ENCODE results near the gene PRCC. TPM values are rescaled to one million over a fixed set of nuclear protein-coding genes. Genes with fewer than 3 reads are reported as not detected.

Gene PRCC
- total RNA-seq, 2 donors from 2014 or later = 22.9 to 34.5 TPM

DNA sequence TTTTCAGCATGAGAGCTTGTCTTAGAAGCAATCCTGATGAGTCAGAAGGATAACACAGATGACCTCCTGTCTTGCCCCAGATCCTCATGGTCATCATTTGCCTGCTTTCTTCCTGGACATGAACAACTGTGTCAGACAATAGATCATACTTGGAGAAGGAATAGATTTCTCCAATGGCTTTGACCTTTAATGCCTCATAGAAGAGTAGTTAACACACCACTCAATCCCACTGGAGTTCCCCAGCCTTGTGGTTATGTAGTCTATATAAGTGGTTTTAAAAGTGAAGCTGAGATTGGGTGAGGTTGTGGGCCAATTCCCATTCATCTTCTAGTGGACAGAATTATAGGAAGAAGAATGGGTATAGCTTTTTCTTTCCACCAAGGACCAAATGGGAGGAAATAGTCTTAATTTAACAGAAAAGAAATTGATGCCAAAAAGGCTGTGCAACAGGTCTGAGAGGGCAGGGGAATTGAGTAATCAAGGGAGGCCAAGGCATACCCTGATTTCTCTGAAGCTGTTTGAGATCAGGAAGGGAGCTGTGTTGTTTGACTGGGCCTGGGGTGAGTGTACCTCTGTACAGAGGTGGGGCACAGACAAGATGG is 14.4 kb downstream of the PRCC start:
- DNase-seq (ENCODE audit: low spot score) (no peak), ATAC-seq (ENCODE audit: insufficient number of reproducible peaks, low FRiP score, low read depth) (no peak)
- peaks cover 3 to 24% of the 10 kb centered on the region in 2 donors for H3K4me1 ChIP-seq (ENCODE audit: control insufficient read depth in 1 of 2, low read depth in 2 of 2)
- H3K36me3 ChIP-seq = peaks cover 29% of the 10 kb centered on the region
- H3K27ac ChIP-seq = no peak overlapping the region
- no peaks in the 10 kb centered on the region for H3K9me3 ChIP-seq
- no peak overlapping the region for H3K4me3 ChIP-seq
- TF ChIP-seq CTCF (IDR thresholded peaks at IDR 0.05) = no peak
- no peaks in the 10 kb centered on the region for H3K27me3 ChIP-seq (replicated peaks; ENCODE audit: insufficient read depth)

DNA sequence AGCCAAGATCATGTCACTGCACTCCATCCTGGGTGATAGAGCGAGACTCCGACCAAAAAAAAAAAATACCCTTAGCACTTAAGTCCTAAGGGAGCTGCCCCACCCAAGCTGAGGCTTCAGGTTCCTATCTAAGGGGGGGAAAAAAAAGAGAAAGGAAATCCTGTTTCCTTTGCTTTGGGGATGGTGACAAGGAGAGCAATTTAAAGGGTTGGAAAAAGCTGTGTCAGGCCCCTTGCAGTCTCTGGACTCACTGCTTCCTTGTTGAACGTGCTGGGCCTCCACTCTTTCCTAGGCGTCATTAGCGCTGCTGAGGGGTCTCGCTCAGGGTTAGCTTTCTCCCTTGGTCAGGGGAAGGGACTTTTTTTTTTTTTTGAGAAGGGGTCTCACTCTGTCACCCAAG is 18.1 kb downstream of the PRCC start:
- no peaks in the 10 kb centered on the region for H3K9me3 ChIP-seq
- H3K27ac ChIP-seq = no peak overlapping the region
- ATAC-seq (ENCODE audit: insufficient number of reproducible peaks, low FRiP score, low read depth) = no peak
- H3K27me3 ChIP-seq (replicated peaks; ENCODE audit: insufficient read depth) = no peaks in the 10 kb centered on the region
- TF ChIP-seq CTCF (IDR thresholded peaks at IDR 0.05) = no peak
- H3K4me3 ChIP-seq = no peak overlapping the region
- no peak for DNase-seq (ENCODE audit: low spot score)
- peaks cover 36% of the 10 kb centered on the region for H3K36me3 ChIP-seq
- peaks cover 0 to 12% of the 10 kb centered on the region in 2 donors for H3K4me1 ChIP-seq (ENCODE audit: control insufficient read depth in 1 of 2, low read depth in 2 of 2)

DNA sequence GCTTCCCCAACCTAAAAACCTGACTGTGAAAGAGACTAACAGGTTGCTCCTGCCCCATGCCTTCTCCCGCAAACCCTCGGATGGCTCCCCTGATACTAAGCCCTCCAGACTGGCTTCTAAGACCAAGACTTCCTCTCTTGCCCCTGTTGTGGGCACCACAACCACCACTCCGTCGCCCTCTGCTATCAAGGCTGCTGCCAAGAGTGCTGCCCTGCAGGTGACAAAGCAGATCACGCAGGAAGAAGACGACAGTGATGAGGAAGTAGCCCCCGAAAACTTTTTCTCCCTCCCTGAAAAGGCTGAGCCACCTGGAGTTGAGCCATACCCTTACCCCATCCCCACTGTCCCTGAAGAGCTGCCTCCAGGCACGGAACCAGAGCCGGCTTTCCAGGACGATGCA is 19.3 kb downstream of the PRCC start:
- peaks cover 0 to 4% of the 10 kb centered on the region in 2 donors for H3K4me1 ChIP-seq (ENCODE audit: control insufficient read depth in 1 of 2, low read depth in 2 of 2)
- no peaks in the 10 kb centered on the region for H3K9me3 ChIP-seq
- no peak for ATAC-seq (ENCODE audit: insufficient number of reproducible peaks, low FRiP score, low read depth)
- no peak overlapping the region for H3K4me3 ChIP-seq
- no peak for DNase-seq (ENCODE audit: low spot score)
- H3K27me3 ChIP-seq (replicated peaks; ENCODE audit: insufficient read depth) = no peaks in the 10 kb centered on the region
- no peak overlapping the region for H3K27ac ChIP-seq
- peaks cover 45% of the 10 kb centered on the region for H3K36me3 ChIP-seq
- no peak for TF ChIP-seq CTCF (IDR thresholded peaks at IDR 0.05)

DNA sequence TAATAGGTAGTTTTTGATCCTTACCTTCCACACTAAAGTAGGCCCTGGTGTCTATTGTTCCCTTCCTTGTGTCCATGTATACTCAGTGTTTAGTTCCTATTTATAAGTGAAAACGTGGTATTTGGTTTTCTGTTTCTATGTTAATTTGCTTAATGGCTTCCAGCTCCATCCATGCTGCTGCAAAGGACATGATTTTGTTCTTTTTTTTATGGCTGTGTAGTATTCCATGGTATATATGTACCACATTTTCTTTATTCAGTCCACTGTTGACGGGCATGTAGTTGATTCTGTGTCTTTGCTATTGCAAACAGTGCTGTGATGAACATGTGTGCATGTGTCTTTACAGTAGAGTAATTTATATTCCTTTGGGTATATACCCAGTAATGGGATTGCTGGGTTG is 20.8 kb downstream of the PRCC start:
- no peak for ATAC-seq (ENCODE audit: insufficient number of reproducible peaks, low FRiP score, low read depth)
- no peak overlapping the region for H3K4me3 ChIP-seq
- peaks cover 48% of the 10 kb centered on the region for H3K36me3 ChIP-seq
- no peak for TF ChIP-seq CTCF (IDR thresholded peaks at IDR 0.05)
- no peaks in the 10 kb centered on the region for H3K9me3 ChIP-seq
- H3K4me1 ChIP-seq (ENCODE audit: control insufficient read depth in 1 of 2, low read depth in 2 of 2) = no peaks in the 10 kb centered on the region
- no peak overlapping the region for H3K27ac ChIP-seq
- H3K27me3 ChIP-seq (replicated peaks; ENCODE audit: insufficient read depth) = no peaks in the 10 kb centered on the region
- DNase-seq (ENCODE audit: low spot score) = no peak

GRCh38 chr1:156789621-156790318 is 22.4 kb downstream of the PRCC start:
- no peaks in the 10 kb centered on the region for H3K27me3 ChIP-seq (replicated peaks; ENCODE audit: insufficient read depth)
- ATAC-seq (ENCODE audit: insufficient number of reproducible peaks, low FRiP score, low read depth) (no peak), DNase-seq (ENCODE audit: low spot score) (no peak)
- peaks cover 48% of the 10 kb centered on the region for H3K36me3 ChIP-seq
- no peak overlapping the region for H3K4me3 ChIP-seq
- no peak overlapping the region for H3K27ac ChIP-seq
- H3K9me3 ChIP-seq = no peaks in the 10 kb centered on the region
- no peak for TF ChIP-seq CTCF (IDR thresholded peaks at IDR 0.05)
- H3K4me1 ChIP-seq (ENCODE audit: control insufficient read depth in 1 of 2, low read depth in 2 of 2) = no peaks in the 10 kb centered on the region
